HG03354 (cell line): Measurements from ENCODE around the gene SNX4.
"Not testable (repeated sequence)": the region's sequence is repeated elsewhere in the genome, so short reads cannot be mapped to it uniquely, and the experiment has no call there.

Source experiments
- ATAC-seq: cut with Tn5 transposase; IDR thresholded peaks from one replicate; pipeline ENCODE4 v1.9.1; 2021; ENCODE audit warnings: mild to moderate bottlenecking; ENCODE audit not compliant: unreplicated experiment, poor library complexity, severe bottlenecking

Gene SNX4

GRCh38 chr3:125410922-125411321 is 109.1 kb downstream of the SNX4 start:
- no peak for ATAC-seq

GRCh38 chr3:125406070-125406469 is 113.9 kb downstream of the SNX4 start:
- ATAC-seq: no peak

DNA sequence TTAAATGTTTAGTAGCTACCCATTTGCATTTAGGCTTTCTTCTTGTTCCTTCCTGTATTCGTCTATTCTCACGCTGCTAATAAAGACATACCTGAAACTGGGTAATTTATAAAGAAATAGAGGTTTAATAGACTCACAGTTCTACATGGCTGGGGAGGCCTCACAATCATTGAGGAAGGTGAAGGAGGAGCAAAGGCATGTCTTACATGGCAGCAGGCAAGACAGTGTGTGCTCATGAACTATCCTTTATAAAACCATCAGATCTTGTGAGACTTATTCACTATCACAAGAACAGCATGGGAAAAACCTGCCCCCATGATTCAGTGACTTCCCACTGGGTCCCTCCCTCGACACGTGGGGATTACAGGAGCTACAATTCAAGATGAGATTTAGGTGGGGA is 114.5 kb downstream of the SNX4 start:
- ATAC-seq: not testable (repeated sequence)

DNA sequence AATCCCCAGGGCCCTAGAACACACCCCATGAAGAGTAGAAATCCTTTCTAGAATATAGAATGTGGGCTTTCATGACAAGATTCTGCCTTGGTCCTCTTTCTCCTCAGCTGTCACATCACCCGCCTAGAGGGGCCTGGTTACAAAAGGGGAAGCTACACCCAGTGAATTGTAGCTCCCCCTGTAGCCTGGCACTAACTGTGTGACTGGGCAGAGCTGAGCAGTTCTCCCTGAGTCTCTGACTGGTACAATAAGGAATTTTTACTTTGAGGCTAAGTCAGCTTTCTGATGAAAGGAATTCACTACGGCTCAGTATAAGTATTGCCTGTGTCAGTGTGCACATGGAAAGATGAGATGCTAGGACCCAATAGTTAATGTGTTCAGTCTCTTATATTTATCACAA is 116.2 kb downstream of the SNX4 start:
- ATAC-seq: no peak

GRCh38 chr3:125402639-125403038 is 117.4 kb downstream of the SNX4 start:
- ATAC-seq: no peak

- ATAC-seq: no peak
These were observed 118.6 kb downstream of the SNX4 start for GRCh38 chr3:125401402-125401801.

GRCh38 chr3:125398952-125399351 is 121.0 kb downstream of the SNX4 start:
- ATAC-seq: no peak
